GM12878 (cell line): ENCODE measurements around the gene CDC42SE1. TPM values are rescaled to one million over a fixed set of nuclear protein-coding genes. Genes with fewer than 3 reads are reported as not detected.
A peak's percentile ranks its signal among the peaks of the same experiment; 100 is the strongest.

Experiments
- BCL11A ChIP-seq: IDR thresholded peaks from 2 replicates; pipeline ENCODE4 v1.6.1; 2011; ENCODE audit warnings: low read depth, low read length
- BMI1 ChIP-seq: fragments of 450-650 bp; IDR thresholded peaks from 2 replicates; pipeline ENCODE4 v1.6.1; 2016; ENCODE audit warnings: mild to moderate bottlenecking, moderate library complexity, borderline replicate concordance
- CTCF ChIP-seq, 3 experiments: IDR thresholded peaks in 2 of 3; conservative IDR thresholded peaks in 1 of 3; 2 replicates each; pipeline ENCODE4 v1.5.1; 2011; ENCODE audit warnings: low read depth in 3 of 3, low read length in 3 of 3, mild to moderate bottlenecking in 3 of 3, control low read depth in 2 of 3, moderate library complexity in 2 of 3, inconsistent platforms in 1 of 3, mixed read lengths in 1 of 3; ENCODE audit not compliant: control insufficient read depth in 2 of 3, insufficient read depth in 1 of 3; ENCODE audit errors: extremely low read depth in 1 of 3
- EED ChIP-seq: sonication (generic); IDR thresholded peaks from 2 replicates; pipeline ENCODE4 v1.6.1; 2016; ENCODE audit warnings: antibody characterized with exemption, low read depth
- LARP7 ChIP-seq: fragments of 450-650 bp; IDR thresholded peaks from 2 replicates; pipeline ENCODE4 v1.6.1; 2017; ENCODE audit warnings: mild to moderate bottlenecking
- RAD21 ChIP-seq: IDR thresholded peaks from 2 replicates; pipeline ENCODE4 v1.6.1; 2011; ENCODE audit warnings: mild to moderate bottlenecking, low read depth, low read length, moderate library complexity; ENCODE audit not compliant: insufficient read depth
- RELA ChIP-seq: fragments of 450-650 bp; IDR thresholded peaks from 2 replicates; pipeline ENCODE4 v1.8.0; 2014; ENCODE audit warnings: borderline replicate concordance; ENCODE audit not compliant: partially characterized antibody
- SMARCA5 ChIP-seq: fragments of 450-650 bp; IDR thresholded peaks from 2 replicates; pipeline ENCODE4 v1.6.1; 2017; ENCODE audit warnings: mild to moderate bottlenecking
- polyA plus RNA-seq, 11 experiments: library from polyadenylated mRNA; depleted of rRNA in 4 of 11; unstranded in 6 of 11; stranded (reverse) in 5 of 11; fragments of >200 nt; fragmentation: Nextera tagmentation in 4 of 11; fragmentation: Illumina TruSeq in 1 of 11; extraction: Ambion mirVana in 4 of 11; extraction: Trizol in 1 of 11; gene quantifications; 1 replicate in 1 of 11; 2 replicates in 10 of 11; pipeline versions ENCODE4 v1.2.1 to v1.2.3, GENCODE V29; 2011 to 2016; ENCODE audit warnings: inconsistent platforms in 2 of 11, missing spikeins in 2 of 11, low read depth in 1 of 11
- total RNA-seq, 4 experiments: library from RNA; depleted of rRNA in 3 of 4; stranded (reverse); fragments of >200 nt in 3 of 4; fragmentation: Illumina TruSeq in 1 of 4; extraction: Trizol in 1 of 4; gene quantifications; 2 replicates each; pipeline versions ENCODE4 v1.2.1 to v1.2.3, GENCODE V29; 2013 to 2021
- TF ChIP-seq, protein P1 (sequence below): IDR thresholded peaks from 2 replicates; pipeline ENCODE4 v1.6.1; 2012; ENCODE audit warnings: low read depth, low read length, improper control_type of control experiment
- TF ChIP-seq, protein P2 (sequence below): IDR thresholded peaks from 2 replicates; pipeline ENCODE4 v1.6.1; 2011; ENCODE audit warnings: low read depth, mild to moderate bottlenecking, low read length, moderate library complexity, borderline replicate concordance; ENCODE audit errors: extremely low read depth

The CDC42SE1 gene
- total and polyA plus RNA-seq, 10 of the 15 experiments (the other 5 are each of a cell fraction or from before 2014, with no cell fraction given) = 35.7 to 112 (median 74.3) TPM

DNA sequence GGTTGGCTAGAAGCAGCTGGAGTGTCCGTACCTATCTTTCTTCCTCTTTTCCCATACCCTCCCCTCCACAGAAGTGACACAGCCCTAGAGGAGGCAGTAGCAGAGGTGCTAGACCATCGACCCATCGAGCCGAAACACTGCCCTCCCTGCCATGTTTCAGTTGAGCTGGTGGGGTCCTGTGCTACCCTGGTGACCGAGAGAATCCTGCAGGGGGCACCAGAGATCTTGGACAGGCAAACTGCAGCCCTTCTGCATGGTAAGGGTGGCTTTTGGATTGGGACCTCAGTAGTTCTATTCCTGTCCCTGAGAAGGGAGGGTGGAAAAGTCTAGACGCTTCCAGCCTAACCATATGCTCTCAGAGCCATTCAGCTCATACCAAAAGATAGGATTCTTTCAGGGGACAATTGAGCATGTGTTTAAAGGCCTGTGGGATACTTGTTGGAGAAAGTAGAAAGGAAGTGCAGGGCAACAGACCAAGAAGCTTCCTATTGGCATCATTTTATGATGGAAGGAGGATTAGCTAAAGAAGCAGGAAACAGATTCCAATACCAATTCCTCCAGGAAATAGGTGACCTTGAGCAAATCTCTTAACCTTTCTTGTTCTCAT, 34.8 kb downstream of the CDC42SE1 start (continued):
- peak; percentile 79 to 91 (median 84) for TF ChIP-seq CTCF (IDR thresholded peaks at IDR 0.05 in 2 of 3, conservative IDR thresholded peaks at IDR 0.05 in 1 of 3; ENCODE audit: control insufficient read depth in 2 of 3, extremely low read depth in 1 of 3, insufficient read depth in 1 of 3, low read depth in 3 of 3, low read length in 3 of 3)
- TF ChIP-seq, protein P1, sequence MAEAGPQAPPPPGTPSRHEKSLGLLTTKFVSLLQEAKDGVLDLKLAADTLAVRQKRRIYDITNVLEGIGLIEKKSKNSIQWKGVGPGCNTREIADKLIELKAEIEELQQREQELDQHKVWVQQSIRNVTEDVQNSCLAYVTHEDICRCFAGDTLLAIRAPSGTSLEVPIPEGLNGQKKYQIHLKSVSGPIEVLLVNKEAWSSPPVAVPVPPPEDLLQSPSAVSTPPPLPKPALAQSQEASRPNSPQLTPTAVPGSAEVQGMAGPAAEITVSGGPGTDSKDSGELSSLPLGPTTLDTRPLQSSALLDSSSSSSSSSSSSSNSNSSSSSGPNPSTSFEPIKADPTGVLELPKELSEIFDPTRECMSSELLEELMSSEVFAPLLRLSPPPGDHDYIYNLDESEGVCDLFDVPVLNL = no peak
- no peak for TF ChIP-seq BCL11A
- no peak for TF ChIP-seq RELA
- no peak for TF ChIP-seq LARP7
- peak; percentile 86 for TF ChIP-seq RAD21
- no peak for TF ChIP-seq BMI1
- TF ChIP-seq, protein P2, sequence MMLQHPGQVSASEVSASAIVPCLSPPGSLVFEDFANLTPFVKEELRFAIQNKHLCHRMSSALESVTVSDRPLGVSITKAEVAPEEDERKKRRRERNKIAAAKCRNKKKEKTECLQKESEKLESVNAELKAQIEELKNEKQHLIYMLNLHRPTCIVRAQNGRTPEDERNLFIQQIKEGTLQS = no peak
- TF ChIP-seq SMARCA5 = peak; percentile 41; the same call in 1 of the 2 replicates
- TF ChIP-seq EED = no peak
- TF ChIP-seq, all 136 proteins: peak for 7
